GM18499 (cell line): Measurements from ENCODE around the gene DPEP2.
"Not testable (repeated sequence)": the region's sequence is repeated elsewhere in the genome, so short reads cannot be mapped to it uniquely, and the experiment has no call there.

ENCODE experiments used
- ATAC-seq: cut with Tn5 transposase; IDR thresholded peaks from one replicate; pipeline ENCODE4 v1.9.1; 2021; ENCODE audit warnings: moderate number of reproducible peaks; ENCODE audit not compliant: insufficient read depth, unreplicated experiment

The DPEP2 gene

DNA sequence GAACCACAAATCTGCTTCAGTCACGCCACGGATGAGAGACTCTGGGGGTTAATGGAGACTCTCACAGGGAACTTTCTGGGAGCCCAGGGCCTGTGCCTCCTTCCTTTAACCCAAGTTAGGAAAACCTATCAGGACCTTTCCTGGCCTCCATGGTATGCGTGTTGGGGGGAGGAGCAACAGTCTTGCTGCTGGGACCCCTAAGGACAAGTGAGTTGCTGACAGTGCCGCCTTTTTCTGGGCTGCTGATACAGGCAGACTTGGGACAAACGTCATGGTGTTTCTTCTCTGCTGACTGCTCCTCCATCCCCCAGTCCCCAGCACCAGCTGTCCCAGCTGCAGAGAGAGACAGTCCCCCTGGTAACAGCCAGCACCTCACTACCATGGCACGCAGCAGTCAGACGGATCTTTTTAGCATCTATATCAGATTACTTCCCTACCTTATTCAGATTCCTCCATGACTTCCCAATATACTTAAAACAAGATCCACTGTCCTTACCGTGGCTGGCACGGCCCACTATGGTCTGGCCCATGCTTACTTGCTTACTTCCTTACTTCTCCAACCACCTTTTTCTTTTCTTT is 10.0 kb upstream of the DPEP2 start:
- no peak for ATAC-seq

DNA sequence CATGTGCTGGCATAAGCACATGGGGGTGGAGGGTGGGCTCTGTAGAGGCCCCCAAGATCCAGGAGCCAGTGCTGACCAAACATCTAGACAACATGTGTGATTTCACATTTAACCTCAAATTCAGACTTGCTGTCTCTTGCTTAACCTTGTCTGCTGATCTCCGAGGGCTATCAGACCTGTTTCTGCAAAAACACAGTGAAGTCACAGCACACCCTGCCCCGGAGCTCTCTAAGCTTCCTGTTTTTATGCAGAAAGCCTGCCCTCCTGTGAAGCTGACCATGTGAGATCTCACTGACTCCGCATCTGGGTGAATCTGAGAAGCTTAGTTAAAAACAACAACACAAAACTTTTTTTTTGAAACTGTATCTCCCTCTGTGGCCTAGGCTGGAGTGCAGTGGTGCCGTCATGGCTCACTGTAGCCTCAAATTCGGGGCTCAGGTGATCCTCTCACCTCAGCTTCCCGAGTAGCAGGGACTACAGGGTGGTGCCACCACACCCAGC is 6.6 kb upstream of the DPEP2 start:
- ATAC-seq, result no peak

DNA sequence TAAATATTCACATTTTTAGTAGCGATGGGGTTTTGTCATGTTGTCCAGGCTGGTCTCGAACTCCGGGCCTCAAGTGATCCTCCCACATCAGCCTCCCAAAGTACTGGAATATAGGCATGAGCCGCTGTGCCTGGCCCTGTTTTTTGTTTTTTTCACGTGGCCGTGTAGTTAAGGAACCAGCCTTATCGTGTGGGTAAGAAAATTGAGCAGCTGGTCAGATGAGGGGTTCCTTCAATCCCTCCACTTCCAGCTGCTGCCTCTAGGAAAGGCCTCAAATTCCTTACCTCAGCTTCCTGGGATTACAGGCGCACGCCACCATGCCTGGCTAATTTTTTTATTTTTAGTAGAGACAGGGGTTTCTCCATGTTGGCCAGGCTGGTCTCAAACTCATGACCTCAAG is 5.9 kb upstream of the DPEP2 start:
- no peak for ATAC-seq

DNA sequence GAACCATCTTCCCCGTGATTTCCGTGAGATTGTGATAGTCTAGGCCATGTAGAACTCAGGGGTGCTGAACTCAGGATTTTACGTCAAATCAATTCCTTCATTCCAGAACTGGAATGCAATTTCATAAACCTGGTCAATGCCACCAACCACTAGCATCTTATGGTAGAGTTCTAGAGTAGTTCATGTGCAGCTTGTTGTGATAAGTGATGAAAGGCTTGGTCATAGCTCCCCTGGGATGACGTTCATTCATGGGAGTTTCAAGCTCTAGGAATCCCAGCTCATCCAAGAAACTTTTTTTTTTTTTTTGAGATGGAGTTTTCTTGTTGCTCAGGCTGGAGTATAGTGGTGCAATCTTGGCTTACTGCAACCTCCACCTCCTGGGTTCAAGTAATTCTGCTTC is 3.7 kb upstream of the DPEP2 start:
- no peak for ATAC-seq

DNA sequence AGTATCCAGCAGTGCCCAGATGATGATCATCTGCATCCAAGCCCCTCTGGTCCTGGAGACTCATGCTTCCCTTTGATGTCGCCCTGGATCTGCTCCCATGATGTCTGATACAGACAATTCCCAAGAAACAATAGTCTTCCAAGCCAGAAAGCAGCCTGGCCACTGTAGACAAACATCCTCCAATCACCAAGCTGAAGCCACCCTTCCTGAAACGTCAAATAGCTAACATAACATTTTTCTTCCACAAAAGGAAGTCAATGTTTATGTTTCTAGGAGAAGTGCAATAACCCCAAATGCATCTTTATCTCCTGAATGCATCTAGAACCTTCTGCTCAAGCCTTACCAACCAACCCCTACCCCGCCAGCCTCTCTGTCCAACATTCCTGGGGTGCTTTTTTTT is 1.2 kb upstream of the DPEP2 start:
- no peak for ATAC-seq

DNA sequence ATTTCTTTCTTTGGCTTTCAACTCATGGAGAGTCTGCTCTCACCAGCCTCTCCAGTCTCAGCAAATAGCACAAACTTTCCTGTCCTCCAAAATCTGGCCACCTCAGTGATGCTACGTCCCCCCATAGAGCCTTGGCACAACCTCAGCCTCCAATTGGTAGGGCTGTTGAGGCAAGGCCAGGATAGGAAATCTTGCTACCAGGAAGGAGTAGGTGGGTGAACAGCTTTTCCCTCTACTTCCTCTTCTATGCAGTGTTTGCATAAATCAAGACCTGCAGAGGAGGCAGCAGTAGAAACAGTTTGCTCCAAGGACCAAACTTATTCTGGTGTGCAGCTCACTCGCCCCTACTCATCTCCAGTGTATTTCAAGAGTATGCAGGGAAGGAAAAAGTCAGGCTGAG is 701 bp upstream of the DPEP2 start:
- no peak for ATAC-seq

DNA sequence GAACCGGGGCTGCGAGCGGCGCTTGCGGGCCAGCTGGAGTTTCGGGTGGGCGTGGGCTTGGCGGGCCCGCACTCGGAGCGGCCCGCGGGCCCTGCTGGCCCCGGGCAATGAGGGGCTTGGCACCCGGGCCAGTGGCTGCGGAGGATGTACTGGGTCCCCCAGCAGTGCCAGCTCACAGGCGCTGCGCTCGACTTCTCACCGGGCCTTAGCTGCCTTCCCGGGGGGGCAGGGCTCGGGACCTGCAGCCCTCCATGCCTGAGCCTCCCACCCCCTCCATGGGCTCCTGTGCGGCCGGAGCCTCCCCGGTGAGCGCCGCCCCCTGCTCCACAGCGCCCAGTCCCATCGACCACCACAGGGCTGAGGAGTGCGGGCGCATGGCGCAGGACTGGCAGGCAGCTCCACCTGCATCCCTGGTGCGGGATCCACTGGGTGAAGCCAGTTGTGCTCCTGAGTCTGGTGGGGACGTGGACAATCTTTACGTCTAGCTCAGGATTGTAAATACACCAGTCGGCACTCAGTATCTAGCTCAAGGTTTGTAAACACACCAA is 979 bp downstream of the DPEP2 start:
- not testable (repeated sequence) for ATAC-seq

DNA sequence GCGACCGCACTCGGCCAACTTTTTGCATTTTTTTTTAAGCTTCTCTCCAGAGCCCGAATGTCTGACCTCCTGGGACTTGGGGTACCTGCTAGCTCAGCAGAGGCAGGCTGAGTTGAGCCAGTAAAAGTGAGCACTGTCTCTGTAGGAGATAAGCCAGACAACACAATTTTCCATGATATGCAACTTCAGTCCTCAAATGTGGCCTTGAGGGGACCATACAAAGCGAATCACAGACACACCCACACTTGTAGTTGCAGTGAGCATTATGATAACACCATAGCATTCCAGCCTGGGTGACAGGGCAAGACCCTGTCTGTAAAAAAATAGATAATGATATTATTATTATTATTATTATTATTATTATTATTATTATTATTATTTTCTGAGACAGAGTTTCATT is 2.6 kb downstream of the DPEP2 start:
- no peak for ATAC-seq

DNA sequence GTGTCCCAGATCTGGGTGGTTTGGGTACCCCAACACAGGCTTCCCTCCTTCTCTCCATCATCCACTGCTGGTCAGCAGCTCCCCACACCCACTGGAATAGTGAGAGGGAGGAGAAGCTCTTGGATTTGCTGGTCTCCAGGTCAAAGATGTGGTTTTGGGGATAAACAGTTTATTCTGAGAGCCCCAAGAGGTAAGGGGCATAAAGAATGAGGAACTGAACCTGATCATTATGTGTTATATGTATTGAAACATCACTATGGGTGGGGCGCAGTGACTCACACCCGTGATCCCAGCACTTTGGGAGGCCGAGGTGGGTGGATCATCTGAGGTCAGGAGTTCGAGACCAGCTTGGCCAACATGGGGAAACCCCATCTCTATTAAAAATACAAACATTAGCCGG is 3.9 kb downstream of the DPEP2 start:
- no peak for ATAC-seq

DNA sequence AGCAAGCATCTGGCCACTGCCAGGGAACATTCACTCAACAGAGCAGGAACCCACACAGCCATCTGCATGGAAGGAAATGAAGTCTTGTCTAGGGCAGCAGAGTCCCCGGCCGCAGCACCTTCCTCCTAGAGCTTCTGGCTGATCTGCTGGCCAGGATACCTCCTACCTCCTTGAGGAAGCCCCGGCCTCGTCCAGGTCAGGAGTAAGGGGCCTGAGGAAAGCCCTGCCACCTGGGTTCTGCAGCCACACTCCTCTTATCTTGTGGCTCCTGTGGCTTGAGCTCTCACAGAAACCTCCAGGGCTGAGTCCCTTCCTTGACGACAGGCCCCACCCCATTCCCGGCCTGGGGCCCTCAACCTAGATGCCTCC is 5.3 kb downstream of the DPEP2 start:
- ATAC-seq, result not testable (repeated sequence)

DNA sequence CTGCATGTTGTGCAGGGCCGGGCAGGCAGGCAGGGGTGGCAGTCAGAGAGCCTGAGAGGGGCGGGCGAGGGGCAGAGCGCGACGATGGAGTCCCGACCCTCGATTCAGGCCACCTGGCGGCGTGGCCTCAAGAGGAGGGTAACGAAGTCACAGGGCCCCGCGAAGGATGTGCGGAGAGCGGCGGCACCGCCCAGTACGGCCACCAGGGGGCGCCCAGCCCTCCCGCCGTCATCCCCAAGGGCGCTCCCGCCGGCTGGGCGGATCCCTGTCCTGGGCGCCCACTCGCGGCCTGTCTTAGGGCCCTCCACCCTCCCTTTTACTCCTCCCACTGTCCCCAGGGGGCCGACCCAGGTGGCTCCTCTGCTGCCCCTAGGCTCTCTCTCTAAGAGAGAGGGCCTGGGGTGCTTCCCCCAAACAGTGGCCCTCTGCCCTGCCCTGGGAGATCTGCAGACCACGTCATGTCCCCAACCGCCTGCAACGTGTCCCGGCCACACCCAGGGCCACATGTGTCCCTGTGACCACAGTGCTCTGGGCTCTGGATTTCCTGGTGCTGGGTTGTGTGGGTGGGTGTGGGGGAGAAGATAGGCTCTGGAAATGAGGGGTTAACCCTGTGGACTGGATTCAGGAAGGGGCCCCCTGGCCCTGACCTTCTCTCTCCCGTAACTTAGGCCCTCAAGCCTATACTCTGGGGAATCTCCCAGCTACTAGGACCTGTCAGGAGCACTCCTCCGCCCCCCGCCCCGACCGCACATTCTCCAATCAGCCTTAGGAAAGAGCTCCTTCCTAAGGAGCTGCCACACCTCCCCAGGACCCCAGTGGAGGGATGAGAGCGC is 5.9 kb downstream of the DPEP2 start:
- ATAC-seq, result no peak

DNA sequence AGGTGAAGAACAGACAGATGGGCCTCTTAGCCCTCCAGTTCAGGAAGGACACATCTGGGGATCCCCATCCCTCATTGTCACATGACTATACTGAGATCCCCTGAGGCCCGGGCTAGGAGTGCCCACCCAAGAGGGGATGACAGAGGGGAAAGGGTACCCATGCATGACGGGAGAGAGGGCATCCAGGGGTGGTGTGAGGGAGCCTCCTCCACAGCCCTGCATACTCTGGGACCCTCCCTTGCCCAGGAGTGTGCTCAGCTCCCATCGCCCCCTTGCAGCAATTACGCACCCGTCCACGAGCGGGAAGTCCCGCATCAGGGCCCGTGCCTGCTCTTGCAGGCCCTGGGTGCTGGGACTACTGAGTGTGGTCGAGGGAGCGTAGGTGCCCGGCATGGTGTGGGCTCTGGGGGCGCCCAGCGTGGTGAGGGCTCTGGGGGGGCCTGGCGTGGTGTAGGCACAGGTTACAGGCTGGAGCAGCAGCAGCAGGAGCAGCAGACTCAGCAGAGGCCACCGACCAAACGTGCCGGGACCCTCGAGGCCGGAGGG is 6.5 kb downstream of the DPEP2 start:
- no peak for ATAC-seq

DNA sequence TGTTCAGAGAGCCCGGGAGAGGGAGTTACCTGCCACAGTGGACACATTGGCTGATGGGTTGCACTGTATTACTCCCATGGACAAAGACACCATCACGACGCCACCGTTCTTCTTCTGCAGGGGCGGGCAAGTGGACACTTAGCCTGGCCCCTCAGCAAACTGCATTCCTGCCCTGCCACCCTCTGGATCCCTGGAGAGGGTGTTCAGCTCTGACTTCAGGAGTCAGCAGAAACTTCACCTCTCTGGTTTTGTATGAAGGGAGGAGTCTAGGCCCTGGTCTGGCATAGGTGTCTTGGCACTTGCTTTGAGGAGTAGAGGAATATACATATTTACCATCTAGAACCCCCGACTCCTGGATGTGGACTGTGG is 9.3 kb downstream of the DPEP2 start:
- no peak for ATAC-seq

DNA sequence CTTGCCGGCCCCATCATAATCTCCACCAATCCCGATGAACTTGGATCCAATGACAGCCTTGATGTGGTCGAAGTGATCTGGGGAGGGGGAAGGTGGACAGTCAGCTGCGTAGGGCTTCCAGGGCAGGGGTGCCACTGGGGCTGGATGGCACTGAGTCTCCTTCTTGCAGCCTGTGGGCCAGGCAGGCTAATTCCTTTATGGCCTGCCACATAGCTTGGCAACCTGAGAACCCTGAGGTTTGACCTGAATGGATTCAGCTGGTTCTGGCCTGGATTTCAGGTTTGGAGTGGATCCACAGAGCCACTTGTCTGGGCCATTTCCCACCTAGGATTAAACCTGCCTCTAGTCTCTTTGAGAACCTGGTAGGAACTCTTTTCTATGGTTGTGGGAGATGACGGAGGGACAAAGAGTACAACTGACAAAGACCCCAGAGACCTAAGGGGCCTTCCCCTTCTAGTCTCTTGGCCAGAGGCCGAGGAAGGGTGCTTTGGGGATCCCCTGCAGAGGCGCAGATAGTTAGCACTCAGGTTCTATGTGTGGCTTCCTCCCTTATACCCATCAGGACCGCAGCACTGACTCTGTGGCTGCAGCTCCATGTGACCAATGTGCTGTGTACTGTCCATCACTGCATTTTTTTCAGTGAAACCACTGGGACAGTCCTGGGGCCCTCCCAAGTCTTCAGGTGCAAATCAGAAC is 9.8 kb downstream of the DPEP2 start:
- no peak for ATAC-seq

DNA sequence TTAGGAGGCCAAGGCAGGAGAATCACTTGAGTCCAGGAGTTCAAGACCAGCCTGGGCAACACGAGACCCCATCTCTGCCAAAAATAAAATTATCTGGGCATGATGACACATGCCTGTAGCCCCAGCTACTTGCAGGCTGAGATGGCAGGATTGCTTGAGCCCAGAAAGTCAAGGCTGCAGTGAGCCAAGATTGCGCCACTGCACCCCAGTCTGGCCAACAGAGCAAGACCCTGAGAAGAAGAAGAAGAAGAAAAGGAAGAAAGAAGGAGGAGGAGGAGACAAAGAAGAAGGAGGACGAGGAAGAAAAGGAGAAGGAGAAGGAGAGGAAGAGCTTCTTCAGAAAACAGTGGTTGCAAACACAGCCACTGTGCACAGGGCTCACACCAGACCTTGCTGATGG is 10.6 kb downstream of the DPEP2 start:
- ATAC-seq, result no peak

DNA sequence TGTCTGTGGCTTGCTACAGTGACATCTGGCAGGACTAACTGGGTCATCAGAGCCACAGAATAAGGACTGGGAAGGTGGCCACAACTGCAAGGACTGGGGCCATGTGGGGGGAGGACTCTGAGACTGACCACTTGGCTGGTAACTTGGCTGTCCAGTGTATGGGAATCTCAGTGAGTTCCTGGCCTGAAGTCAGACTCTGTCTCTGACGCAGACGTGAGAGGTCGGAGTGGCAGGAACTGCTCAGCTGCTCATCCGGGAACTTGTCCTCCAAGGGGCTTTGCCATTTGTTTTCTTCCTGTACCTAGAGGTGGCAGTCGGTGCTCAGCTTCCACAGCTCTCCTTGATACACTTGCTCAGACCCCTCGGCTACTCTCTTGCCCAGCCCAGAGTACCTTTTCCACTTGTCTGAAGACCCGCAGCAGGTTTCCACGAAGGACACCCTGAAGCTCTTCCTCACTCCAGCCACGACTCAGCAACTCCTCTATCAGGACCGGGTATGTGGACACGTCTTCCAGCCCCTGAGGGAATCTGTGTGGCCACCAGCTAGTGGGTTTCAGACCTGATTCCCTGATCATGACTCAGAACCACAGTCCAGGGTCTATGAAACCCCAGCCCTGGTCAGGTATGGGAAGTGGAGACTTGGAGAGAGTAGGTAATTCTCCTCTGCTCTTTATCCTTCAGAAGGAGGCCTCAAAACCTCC is 11.7 kb downstream of the DPEP2 start:
- no peak for ATAC-seq

DNA sequence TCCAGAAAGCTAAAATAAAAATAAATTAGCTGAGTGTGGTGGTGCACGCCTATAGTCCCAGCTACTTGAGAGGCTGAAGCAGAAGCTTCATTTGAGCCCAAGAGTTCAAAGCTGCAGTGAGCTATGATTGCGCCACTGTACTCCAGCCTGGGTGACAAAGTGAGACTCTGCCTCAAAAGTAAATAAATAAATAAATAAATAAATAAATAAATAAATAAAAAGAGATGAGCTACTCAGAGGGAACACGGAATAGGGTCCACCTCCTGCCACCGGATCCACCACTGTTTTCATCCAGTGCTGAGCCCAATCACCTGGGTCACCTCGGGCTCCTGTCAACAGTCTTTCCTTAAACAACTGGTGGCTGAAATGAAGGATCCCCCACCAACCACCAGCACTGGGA is 12.3 kb downstream of the DPEP2 start:
- ATAC-seq, result no peak

DNA sequence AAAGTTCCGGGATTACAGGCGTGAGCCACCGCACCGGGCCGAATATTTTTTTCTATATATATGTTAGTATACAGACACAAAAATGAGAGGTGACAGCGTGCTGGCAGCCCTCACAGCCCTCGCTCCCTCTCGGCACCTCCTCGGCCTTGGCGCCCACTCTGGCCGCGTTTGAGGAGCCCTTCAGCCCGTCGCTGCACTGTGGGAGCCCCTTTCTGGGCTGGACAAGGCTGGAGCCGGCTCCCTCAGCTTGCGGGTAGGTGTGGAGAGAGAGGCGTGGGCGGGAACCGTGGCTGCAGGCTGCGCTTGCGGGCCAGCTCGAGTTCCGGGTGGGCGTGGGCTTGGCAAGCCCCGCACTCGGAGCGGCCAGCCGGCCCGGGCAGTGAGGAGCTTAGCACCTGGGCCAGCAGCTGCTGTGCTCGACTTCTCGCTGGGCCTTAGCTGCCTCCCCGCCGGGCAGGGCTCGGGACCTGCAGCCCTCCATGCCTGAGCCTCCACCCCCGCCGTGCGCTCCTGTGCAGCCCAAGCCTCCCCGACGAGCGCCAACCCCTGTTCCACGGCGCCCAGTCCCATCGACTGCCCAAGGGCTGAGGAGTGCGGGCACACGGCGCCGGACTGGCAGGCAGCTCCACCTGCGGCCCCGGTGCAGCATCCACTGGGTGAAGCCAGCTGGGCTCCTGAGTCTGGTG is 17.1 kb downstream of the DPEP2 start:
- no peak for ATAC-seq

DNA sequence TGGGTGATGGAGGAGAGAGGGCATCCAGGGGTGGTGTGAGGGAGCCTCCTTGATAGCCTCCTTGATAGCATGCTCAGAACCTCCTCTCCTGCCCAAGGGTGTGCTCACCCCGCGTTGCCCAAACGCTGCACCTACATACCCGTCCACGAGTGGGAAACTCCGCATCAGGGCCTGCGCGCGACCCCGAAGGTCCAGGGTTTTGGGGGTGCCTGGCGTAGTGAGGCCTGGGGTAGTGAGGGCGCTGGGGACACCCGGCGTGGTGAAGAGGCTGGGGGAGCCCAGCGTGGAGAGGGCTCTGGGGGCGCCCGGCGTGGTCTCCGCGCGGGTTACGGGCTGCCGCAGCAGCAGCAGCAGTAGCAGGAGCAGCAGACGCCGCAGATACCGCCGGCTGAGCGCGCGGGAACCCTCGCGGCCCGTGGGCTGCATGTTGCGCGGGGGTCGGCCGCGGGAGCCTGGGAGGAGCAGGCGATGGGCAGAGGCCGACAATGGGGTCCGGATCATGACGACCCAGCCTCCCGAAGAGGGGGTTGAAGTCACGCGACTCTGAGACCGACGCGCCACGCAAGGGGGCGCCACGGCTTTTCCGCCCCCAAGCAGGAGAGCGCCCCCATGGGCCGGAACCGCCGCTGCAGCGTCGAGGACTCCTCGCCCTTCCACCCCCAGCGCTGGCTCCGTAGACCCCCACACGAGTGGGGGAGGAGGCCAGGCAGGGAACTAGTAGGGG is 19.2 kb downstream of the DPEP2 start, which contains the start of gene DPEP3:
Gene DPEP3, minus strand, starts transcription at position 545 of the 724 bp plus-strand sequence. Its CDS starts 119 bp downstream, at position 426.
- ATAC-seq, result no peak
